Stimulated activated naive CD8-positive, alpha-beta T cell treated with anti-CD3 and anti-CD28 coated beads, Interleukin-15, amount 100 ng/mL, for 72 hours (primary cell): Measurements from ENCODE around the gene SPINK14.

Experiments
- ATAC-seq: fragments of 150-1000 bp; cut with Tn5 transposase; 2 replicates; pipeline ENCODE4 v1.10.0; 2021; ENCODE audit warnings: mild to moderate bottlenecking, moderate library complexity
- DNase-seq, 2 donors: peaks; one replicate each; pipeline ENCODE4 v3.0.0; 2021 to 2022
- H3K27ac Mint-ChIP-seq, 2 donors: one replicate each; pipeline ENCODE4 v1.8.0; 2022; ENCODE audit warnings: mild to moderate bottlenecking in 2 of 2, mixed read lengths in 2 of 2, moderate library complexity in 2 of 2
- H3K27me3 Mint-ChIP-seq: one replicate; pipeline ENCODE4 v1.8.0; 2022; ENCODE audit warnings: mixed read lengths
- H3K4me1 Mint-ChIP-seq: one replicate; pipeline ENCODE4 v1.8.0; 2022; ENCODE audit warnings: mild to moderate bottlenecking, mixed read lengths
- H3K4me3 Mint-ChIP-seq, 2 donors: one replicate each; pipeline ENCODE4 v1.8.0; 2022; ENCODE audit warnings: mild to moderate bottlenecking in 2 of 2, mixed read lengths in 2 of 2, moderate library complexity in 1 of 2
- H3K9me3 Mint-ChIP-seq, 2 donors: one replicate each; pipeline ENCODE4 v1.8.0; 2022; ENCODE audit warnings: mixed read lengths in 2 of 2

SPINK14 gene

GRCh38 chr5:148224117-148224742 is 55.9 kb downstream of the SPINK14 start:
- Mint-ChIP-seq H3K27me3 (peaks cover 28% of the 10 kb centered on the region), H3K27ac (no peak overlapping the region), H3K9me3 (no peaks in the 10 kb centered on the region), H3K4me1 (no peaks in the 10 kb centered on the region), H3K4me3 (no peak overlapping the region)
- DNase-seq = no peak
- ATAC-seq = no peak
